MCF 10A (cell line): ENCODE measurements around the gene PRM1. TPM values are rescaled to one million over a fixed set of nuclear protein-coding genes. Genes with fewer than 3 reads are reported as not detected.
A peak's percentile ranks its signal among the peaks of the same experiment; 100 is the strongest.

Source experiments
- BruUV-seq: library from RNA; stranded (reverse); fragments of 400-500 nt; replicated peaks from 2 replicates; lab custom pipeline; 2021; lab: Mats Ljungman, UMichigan
- CTCF ChIA-PET: fragments of 300-600 bp; sonication (Branson Sonifier 250); formaldehyde crosslinking; extraction: SDS; loops from one replicate; lab custom pipeline; 2021; ENCODE audit warnings: antibody characterized with exemption, inconsistent platforms; lab: Yijun Ruan, JAX
- POLR2A ChIA-PET: fragments of 300-600, 350-650 bp; sonication (Branson Sonifier 250); formaldehyde crosslinking; extraction: SDS; loops from one replicate; lab custom pipeline; 2020; ENCODE audit warnings: antibody characterized with exemption, inconsistent platforms; lab: Yijun Ruan, JAX
- DNase-seq: peaks from one replicate; pipeline ENCODE4 v3.0.0-alpha.2; 2018; ENCODE audit not compliant: unreplicated experiment
- H3K27ac Mint-ChIP-seq: one replicate; pipeline ENCODE4 v1.8.0; 2022; ENCODE audit warnings: mild to moderate bottlenecking, low read depth, mixed read lengths; ENCODE audit not compliant: unreplicated experiment
- H3K27me3 Mint-ChIP-seq: one replicate; pipeline ENCODE4 v1.8.0; 2022; ENCODE audit warnings: mixed read lengths; ENCODE audit not compliant: insufficient read depth, unreplicated experiment
- H3K36me3 Mint-ChIP-seq: one replicate; pipeline ENCODE4 v1.8.0; 2022; ENCODE audit warnings: mild to moderate bottlenecking, moderate library complexity, mixed read lengths; ENCODE audit not compliant: insufficient read depth, unreplicated experiment
- H3K4me1 Mint-ChIP-seq: one replicate; pipeline ENCODE4 v1.8.0; 2022; ENCODE audit warnings: mixed read lengths; ENCODE audit not compliant: insufficient read depth, unreplicated experiment
- H3K4me3 Mint-ChIP-seq: one replicate; pipeline ENCODE4 v1.8.0; 2022; ENCODE audit warnings: mild to moderate bottlenecking, moderate library complexity, mixed read lengths; ENCODE audit not compliant: unreplicated experiment
- H3K9me3 Mint-ChIP-seq: one replicate; pipeline ENCODE4 v1.8.0; 2022; ENCODE audit warnings: mixed read lengths; ENCODE audit not compliant: unreplicated experiment
- intact Hi-C: fragments of 100-400 bp; cut with micrococcal nuclease; formaldehyde crosslinking; loops from 2 replicates; pipeline ENCODE4 v1.14.1; 2022
- total RNA-seq: library from RNA; stranded (reverse); gene quantifications from 2 replicates; pipeline ENCODE4 v1.2.3, GENCODE V29; 2022
- TF ChIP-seq, protein P1 (sequence below): fragments of 200-600 bp; IDR thresholded peaks from one replicate; pipeline ENCODE4 v1.8.0; 2022; ENCODE audit warnings: antibody characterized with exemption, mild to moderate bottlenecking; ENCODE audit not compliant: unreplicated experiment

PRM1 gene
- total RNA-seq, 1 experiment from 2014 or later: not detected

DNA sequence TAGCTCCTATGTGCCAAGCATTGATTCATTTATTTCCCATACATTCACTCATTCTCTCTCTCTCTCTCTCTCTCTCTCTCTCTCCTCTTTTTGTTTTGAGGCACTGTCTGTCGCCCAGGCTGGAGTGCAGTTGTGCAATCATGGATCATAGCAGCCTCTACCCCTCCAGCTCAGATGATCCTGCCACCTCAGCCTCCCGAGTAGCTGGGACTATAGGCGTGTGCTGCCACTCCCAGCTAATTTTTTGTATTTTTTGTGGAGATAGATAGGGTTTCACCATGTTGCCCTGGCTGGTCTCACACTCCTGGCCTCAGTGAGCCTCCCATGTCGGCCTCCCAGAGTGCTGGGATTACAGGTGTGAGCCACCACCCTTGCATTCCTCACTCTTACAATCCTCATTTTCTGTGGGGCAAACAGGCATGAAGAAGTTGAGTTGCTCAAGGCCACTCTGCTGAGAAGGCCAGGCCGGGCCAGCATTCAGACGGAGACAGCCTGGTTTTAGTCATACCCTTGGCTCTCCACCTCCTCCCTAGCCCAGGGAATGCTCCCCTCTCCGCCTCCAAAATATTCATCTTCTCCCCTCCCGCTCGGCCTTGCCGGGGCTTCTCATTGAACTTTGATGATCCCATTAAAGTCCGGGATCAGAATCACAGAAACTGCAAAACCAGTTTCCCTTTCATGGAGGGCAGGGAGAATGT lies 4.1 kb downstream of the PRM1 start:
- no peak overlapping the region for H3K4me3 Mint-ChIP-seq
- peaks cover 6% of the 10 kb centered on the region for H3K4me1 Mint-ChIP-seq
- peak; percentile 15 for DNase-seq
- no peaks in the 10 kb centered on the region for H3K36me3 Mint-ChIP-seq
- BruUV-seq: no TSS peak
- intact Hi-C loops: no loop called here
- peaks cover 4% of the 10 kb centered on the region for H3K27me3 Mint-ChIP-seq
- TF ChIP-seq, protein P1, sequence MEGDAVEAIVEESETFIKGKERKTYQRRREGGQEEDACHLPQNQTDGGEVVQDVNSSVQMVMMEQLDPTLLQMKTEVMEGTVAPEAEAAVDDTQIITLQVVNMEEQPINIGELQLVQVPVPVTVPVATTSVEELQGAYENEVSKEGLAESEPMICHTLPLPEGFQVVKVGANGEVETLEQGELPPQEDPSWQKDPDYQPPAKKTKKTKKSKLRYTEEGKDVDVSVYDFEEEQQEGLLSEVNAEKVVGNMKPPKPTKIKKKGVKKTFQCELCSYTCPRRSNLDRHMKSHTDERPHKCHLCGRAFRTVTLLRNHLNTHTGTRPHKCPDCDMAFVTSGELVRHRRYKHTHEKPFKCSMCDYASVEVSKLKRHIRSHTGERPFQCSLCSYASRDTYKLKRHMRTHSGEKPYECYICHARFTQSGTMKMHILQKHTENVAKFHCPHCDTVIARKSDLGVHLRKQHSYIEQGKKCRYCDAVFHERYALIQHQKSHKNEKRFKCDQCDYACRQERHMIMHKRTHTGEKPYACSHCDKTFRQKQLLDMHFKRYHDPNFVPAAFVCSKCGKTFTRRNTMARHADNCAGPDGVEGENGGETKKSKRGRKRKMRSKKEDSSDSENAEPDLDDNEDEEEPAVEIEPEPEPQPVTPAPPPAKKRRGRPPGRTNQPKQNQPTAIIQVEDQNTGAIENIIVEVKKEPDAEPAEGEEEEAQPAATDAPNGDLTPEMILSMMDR: no peak
- ChIA-PET POLR2A (interaction anchor here (0.7 kb wide), 1 partner anchor 14 kb away, joined by 3 read pairs; no protein-coding TSS in a partner anchor), CTCF (interaction anchor here (0.9 to 1.0 kb wide), 2 partner anchors 309 to 322 kb away, joined by 3 read pairs; no protein-coding TSS in a partner anchor)
- H3K27ac Mint-ChIP-seq: no peak overlapping the region
- H3K9me3 Mint-ChIP-seq: no peaks in the 10 kb centered on the region

DNA sequence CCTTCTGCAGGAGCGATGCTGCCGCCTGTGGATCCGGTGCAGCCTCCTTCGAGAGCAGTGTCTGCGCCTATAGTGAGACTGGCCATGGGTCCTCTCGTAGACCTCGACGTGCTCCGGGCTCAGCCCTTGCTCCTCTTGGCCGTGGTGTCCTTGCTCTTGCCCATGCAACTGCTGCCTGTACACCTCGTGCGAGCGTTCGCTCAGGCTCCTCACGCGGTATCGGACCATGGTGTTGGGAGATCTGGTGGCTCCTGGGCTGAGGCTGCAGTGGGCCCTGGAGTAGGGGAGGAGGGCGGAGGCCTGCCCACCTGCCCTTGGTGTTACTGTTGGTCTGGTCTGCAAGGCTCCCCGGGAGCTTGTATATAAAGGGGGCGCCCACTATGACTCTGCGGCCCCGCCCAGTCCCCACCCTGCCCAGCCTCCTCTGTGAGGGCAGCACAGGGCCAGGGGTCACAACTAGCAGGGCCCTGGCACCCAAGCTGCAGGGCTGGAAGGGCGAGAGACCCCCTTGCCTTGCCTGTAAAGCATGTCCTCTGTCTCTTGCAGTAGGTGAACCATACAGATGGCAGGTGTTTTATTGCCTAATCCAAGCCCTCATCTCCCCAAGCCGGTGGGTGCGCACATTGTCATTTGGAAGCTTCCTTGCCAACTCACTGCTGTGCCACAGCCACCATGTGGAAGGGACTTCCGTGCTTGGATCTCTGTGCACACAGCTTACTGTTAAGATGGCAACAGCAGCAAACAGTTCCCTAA lies 4.8 kb downstream of the PRM1 start, which contains the start of gene PRM2:
TSS of gene PRM2 (minus strand) at position 338 of the 753 bp plus-strand sequence. CDS start at position 228, 110 bp downstream.
- no TSS peak for BruUV-seq
- Mint-ChIP-seq H3K27ac (no peak within 1 kb of the TSS), H3K9me3 (no peaks in the 10 kb centered on the region), H3K27me3 (no peaks in the 10 kb centered on the region), H3K36me3 (no peaks in the 10 kb centered on the region), H3K4me3 (no peak within 1 kb of the TSS), H3K4me1 (peaks cover 6% of the 10 kb centered on the region)
- CTCF ChIA-PET: interaction anchor here (0.8 to 1.0 kb wide), 3 partner anchors 19 to 322 kb away, joined by 3 read pairs; no protein-coding TSS in a partner anchor
- no peak for DNase-seq
- TF ChIP-seq, protein P1: no peak
- POLR2A ChIA-PET: no interaction called here
- intact Hi-C loops: no loop called here

DNA sequence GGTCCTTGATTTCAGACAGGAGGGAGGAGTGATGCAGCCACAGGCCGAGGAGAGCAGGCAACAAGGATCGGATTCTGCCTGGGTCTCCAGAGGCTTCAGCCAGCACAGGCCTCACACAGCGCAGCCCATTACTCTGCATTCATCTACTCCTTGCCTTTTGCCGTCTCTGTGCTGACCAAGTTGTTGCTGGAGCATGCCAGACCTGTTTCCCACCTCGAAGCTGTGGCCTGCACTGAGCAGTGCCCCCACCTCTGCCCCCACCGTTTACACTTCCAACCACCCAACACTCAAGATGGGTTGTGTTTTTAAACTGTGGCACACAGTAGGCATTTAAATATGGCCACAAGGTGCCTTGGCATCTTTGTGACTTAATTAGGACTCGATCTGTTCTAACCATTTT lies 6.2 kb downstream of the PRM1 start:
- Mint-ChIP-seq H3K27ac (no peak overlapping the region), H3K9me3 (no peaks in the 10 kb centered on the region), H3K36me3 (no peaks in the 10 kb centered on the region), H3K4me1 (peaks cover 6% of the 10 kb centered on the region), H3K27me3 (peaks cover 8% of the 10 kb centered on the region), H3K4me3 (no peak overlapping the region)
- TF ChIP-seq, protein P1: no peak
- intact Hi-C loops: no loop called here
- no peak for DNase-seq
- ChIA-PET POLR2A (no interaction called here), CTCF (interaction anchor here (0.6 to 0.7 kb wide), 2 partner anchors 21 to 326 kb away, joined by 3 to 6 read pairs; no protein-coding TSS in a partner anchor)
- no TSS peak for BruUV-seq
